Endothelial cell of umbilical vein (primary cell): ENCODE measurements around the gene AP1G2. TPM values are rescaled to one million over a fixed set of nuclear protein-coding genes. Genes with fewer than 3 reads are reported as not detected.
"Not testable (repeated sequence)": the region's sequence is repeated elsewhere in the genome, so short reads cannot be mapped to it uniquely, and the experiment has no call there.

Experiments used
- BruUV-seq: library from RNA; stranded (reverse); fragments of 400-500 nt; replicated peaks from 2 replicates; lab custom pipeline; 2021; lab: Mats Ljungman, UMichigan
- CTCF ChIA-PET: fragments of 300-600, 350-600 bp; sonication (Branson Sonifier 250); formaldehyde crosslinking; loops from one replicate; lab custom pipeline; 2021; ENCODE audit warnings: antibody characterized with exemption, inconsistent platforms; lab: Charles Lee
- POLR2A ChIA-PET: fragments of 300-600, 350-600 bp; sonication (Branson Sonifier 250); formaldehyde crosslinking; loops from one replicate; lab custom pipeline; 2021; ENCODE audit warnings: antibody characterized with exemption, inconsistent platforms; lab: Charles Lee
- DNase-seq: peaks from one replicate; pipeline ENCODE4 v3.0.0-alpha.2; 2011; ENCODE audit warnings: low read depth, low spot score
- FAIRE-seq: peaks from 2 replicates; lab custom pipeline; 2011; peaks lifted over from hg19 to GRCh38; lab: Jason Lieb, UNC
- H2AFZ ChIP-seq: 2 replicates; pipeline ENCODE4 v1.6.0; 2012; ENCODE audit warnings: low read depth, low read length, control low read depth, inconsistent platforms
- H3K27ac ChIP-seq: 2 replicates; pipeline ENCODE4 v1.5.1; 2011; ENCODE audit warnings: low read depth, mild to moderate bottlenecking, control low read depth, low read length, moderate library complexity; ENCODE audit not compliant: insufficient read depth
- H3K27me3 ChIP-seq, 2 experiments: 2 replicates each; pipeline versions ENCODE4 v1.6.0 to v1.6.1; 2011; ENCODE audit warnings: low read length in 2 of 2, mixed read lengths in 1 of 2; ENCODE audit not compliant: control insufficient read depth in 2 of 2, insufficient read depth in 2 of 2
- H3K36me3 ChIP-seq, 2 experiments: 2 replicates in 1 of 2; 3 replicates in 1 of 2; pipeline ENCODE4 v1.5.1; 2011; ENCODE audit warnings: low read length in 2 of 2, mild to moderate bottlenecking in 1 of 2, moderate library complexity in 1 of 2; ENCODE audit not compliant: control insufficient read depth in 2 of 2, insufficient read depth in 2 of 2; ENCODE audit errors: extremely low read depth in 1 of 2
- H3K4me1 ChIP-seq: 3 replicates; pipeline ENCODE4 v1.5.1; 2011; ENCODE audit warnings: mild to moderate bottlenecking, low read length; ENCODE audit not compliant: control insufficient read depth, insufficient read depth; ENCODE audit errors: extremely low read depth
- H3K4me2 ChIP-seq: 2 replicates; pipeline ENCODE4 v1.6.1; 2011; ENCODE audit warnings: low read length, control low read depth, mixed read lengths; ENCODE audit not compliant: insufficient read depth
- H3K4me3 ChIP-seq, 3 experiments: fragments of 200-600 bp in 1 of 3; sonication (generic), shearing (Covaris generic) in 1 of 3; replicated peaks in 1 of 3; 2 replicates each; pipeline ENCODE4 v1.5.1; 2011 to 2016; ENCODE audit warnings: control low read depth in 3 of 3, low read length in 3 of 3, mild to moderate bottlenecking in 2 of 3, inconsistent platforms in 1 of 3, low read depth in 1 of 3, moderate library complexity in 1 of 3; ENCODE audit not compliant: insufficient read depth in 1 of 3
- H3K79me2 ChIP-seq: 2 replicates; pipeline ENCODE4 v1.6.0; 2012; ENCODE audit warnings: low read length, inconsistent platforms; ENCODE audit not compliant: control insufficient read depth, insufficient read depth
- H3K9ac ChIP-seq: replicated peaks from 2 replicates; pipeline ENCODE3; 2011; ENCODE audit warnings: low read length, control low read depth; ENCODE audit not compliant: insufficient read depth; ENCODE audit errors: extremely low read depth
- H3K9me1 ChIP-seq: replicated peaks from 3 replicates; pipeline ENCODE4 v1.6.0; 2011; ENCODE audit warnings: mild to moderate bottlenecking, low read length; ENCODE audit not compliant: control insufficient read depth, insufficient read depth; ENCODE audit errors: extremely low read depth
- H3K9me3 ChIP-seq: replicated peaks from 2 replicates; pipeline ENCODE4 v1.5.1; 2012; ENCODE audit warnings: low read length, inconsistent platforms; ENCODE audit not compliant: control insufficient read depth, insufficient read depth
- H4K20me1 ChIP-seq: replicated peaks from 2 replicates; pipeline ENCODE3; 2011; ENCODE audit warnings: mild to moderate bottlenecking, low read length; ENCODE audit not compliant: control insufficient read depth, insufficient read depth; ENCODE audit errors: extremely low read depth
- EZH2 ChIP-seq: IDR thresholded peaks from 2 replicates; pipeline ENCODE4 v1.6.1; 2012; ENCODE audit warnings: borderline replicate concordance, low read depth, mild to moderate bottlenecking, moderate library complexity, low read length, inconsistent platforms; ENCODE audit not compliant: severe bottlenecking
- FOS ChIP-seq: IDR thresholded peaks from 2 replicates; pipeline ENCODE4 v1.6.1; 2011; ENCODE audit warnings: mild to moderate bottlenecking, low read length, moderate library complexity, borderline replicate concordance; ENCODE audit not compliant: insufficient read depth
- GATA2 ChIP-seq: IDR thresholded peaks from 2 replicates; pipeline ENCODE4 v1.7.0; 2011; ENCODE audit warnings: low read depth, mild to moderate bottlenecking, moderate library complexity, mixed read lengths, low read length; ENCODE audit not compliant: insufficient read length, insufficient read depth
- JUN ChIP-seq: IDR thresholded peaks from 2 replicates; pipeline ENCODE4 v1.6.1; 2011; ENCODE audit warnings: borderline replicate concordance, low read depth; ENCODE audit not compliant: insufficient read length, insufficient read depth
- MYC ChIP-seq: IDR thresholded peaks from one replicate; pipeline ENCODE4 v1.6.1; 2011; ENCODE audit warnings: mild to moderate bottlenecking, low read depth, low read length
- POLR2A ChIP-seq: IDR thresholded peaks from 2 replicates; pipeline ENCODE4 v1.6.1; 2012; ENCODE audit warnings: low read depth, mild to moderate bottlenecking, control low read depth, low read length
- POLR2AphosphoS5 ChIP-seq: IDR thresholded peaks from 2 replicates; pipeline ENCODE4 v1.6.1; 2012; ENCODE audit warnings: low read depth, mild to moderate bottlenecking, control low read depth, low read length, moderate library complexity; ENCODE audit not compliant: insufficient read depth
- dilution Hi-C: fragments of 300-500 bp; cut with MboI; formaldehyde crosslinking; loops from one replicate; pipeline ENCODE4 v1.15.0; 2019; ENCODE audit warnings: low sequenced_read_pairs; ENCODE audit not compliant: extremely low pct_ligation_motif_present
- intact Hi-C: fragments of 100-400 bp; cut with micrococcal nuclease; formaldehyde crosslinking; loops from one replicate; pipeline ENCODE4 v1.10.0; 2022
- polyA plus RNA-seq, 4 experiments: library from polyadenylated mRNA; depleted of rRNA in 3 of 4; stranded (reverse) in 3 of 4; unstranded in 1 of 4; fragments of >200 nt; gene quantifications; 2 replicates each; pipeline versions ENCODE4 v1.2.1 to v1.2.3, GENCODE V29; 2011 to 2012; ENCODE audit warnings: missing spikeins in 1 of 4
- total RNA-seq: library from RNA; stranded (reverse); gene quantifications from 2 replicates; pipeline ENCODE4 v1.2.3, GENCODE V29; 2021
- TF ChIP-seq, protein P1 (sequence below), 2 donors: IDR thresholded peaks; 1 replicate in 1 of 2; 2 replicates in 1 of 2; pipeline ENCODE4 v1.5.1; 2011; ENCODE audit warnings: low read length in 2 of 2, mild to moderate bottlenecking in 2 of 2, moderate library complexity in 2 of 2, control low read depth in 1 of 2, inconsistent platforms in 1 of 2, low read depth in 1 of 2; ENCODE audit not compliant: insufficient read depth in 1 of 2; ENCODE audit errors: extremely low read depth in 1 of 2
- TF ChIP-seq, protein P2 (sequence below): IDR thresholded peaks from 2 replicates; pipeline ENCODE4 v1.6.1; 2011; ENCODE audit not compliant: insufficient read depth, insufficient read length

AP1G2 gene
- total and polyA plus RNA-seq, 2 donors (not counting 3 experiments of a cell fraction or from before 2014, with no cell fraction given), result 39.0 to 55.8 TPM

DNA sequence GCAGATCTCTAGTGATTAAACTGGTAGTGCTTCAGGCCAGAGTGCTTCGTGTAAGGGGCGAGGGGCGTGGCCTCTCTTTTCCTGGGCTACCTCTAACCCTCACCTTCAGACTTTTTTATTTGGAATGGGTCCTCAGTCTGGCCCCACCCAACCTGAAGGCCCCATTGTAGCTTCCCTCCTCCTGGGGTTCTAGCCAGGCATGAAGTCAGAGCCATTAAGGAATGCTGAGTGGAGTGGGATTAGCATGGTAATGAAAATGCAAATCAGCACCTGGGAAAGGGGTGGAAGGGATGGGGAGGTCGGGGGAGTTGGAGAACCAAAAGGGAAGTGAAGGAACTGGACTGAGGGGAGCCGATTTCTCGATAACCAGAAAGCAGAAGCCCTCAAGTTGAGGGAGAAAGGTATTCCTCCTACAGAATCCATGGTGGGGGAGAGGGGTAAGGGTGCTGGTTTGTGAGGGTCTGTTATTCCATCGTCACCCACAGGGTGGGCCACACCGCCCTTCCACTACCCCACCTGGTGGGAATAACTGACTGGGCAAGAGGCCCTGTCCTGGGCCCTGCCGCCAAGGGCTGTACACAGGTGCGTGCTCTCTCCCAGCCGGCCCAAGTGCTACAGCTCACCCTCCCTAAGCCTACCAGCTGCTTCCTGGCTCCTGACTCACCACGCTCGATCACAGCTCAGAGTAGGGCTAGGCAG, 30.1 kb downstream of the AP1G2 start:
- no peaks in the 10 kb centered on the region for H3K36me3 ChIP-seq
- BruUV-seq, result no TSS peak
- no peak overlapping the region for H3K9ac ChIP-seq
- no peaks in the 10 kb centered on the region for H3K9me3 ChIP-seq
- TF ChIP-seq GATA2, result no peak
- TF ChIP-seq FOS, result no peak
- TF ChIP-seq MYC, result no peak
- no peak for TF ChIP-seq POLR2AphosphoS5
- TF ChIP-seq, protein P1, sequence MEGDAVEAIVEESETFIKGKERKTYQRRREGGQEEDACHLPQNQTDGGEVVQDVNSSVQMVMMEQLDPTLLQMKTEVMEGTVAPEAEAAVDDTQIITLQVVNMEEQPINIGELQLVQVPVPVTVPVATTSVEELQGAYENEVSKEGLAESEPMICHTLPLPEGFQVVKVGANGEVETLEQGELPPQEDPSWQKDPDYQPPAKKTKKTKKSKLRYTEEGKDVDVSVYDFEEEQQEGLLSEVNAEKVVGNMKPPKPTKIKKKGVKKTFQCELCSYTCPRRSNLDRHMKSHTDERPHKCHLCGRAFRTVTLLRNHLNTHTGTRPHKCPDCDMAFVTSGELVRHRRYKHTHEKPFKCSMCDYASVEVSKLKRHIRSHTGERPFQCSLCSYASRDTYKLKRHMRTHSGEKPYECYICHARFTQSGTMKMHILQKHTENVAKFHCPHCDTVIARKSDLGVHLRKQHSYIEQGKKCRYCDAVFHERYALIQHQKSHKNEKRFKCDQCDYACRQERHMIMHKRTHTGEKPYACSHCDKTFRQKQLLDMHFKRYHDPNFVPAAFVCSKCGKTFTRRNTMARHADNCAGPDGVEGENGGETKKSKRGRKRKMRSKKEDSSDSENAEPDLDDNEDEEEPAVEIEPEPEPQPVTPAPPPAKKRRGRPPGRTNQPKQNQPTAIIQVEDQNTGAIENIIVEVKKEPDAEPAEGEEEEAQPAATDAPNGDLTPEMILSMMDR (IDR thresholded peaks at IDR 0.05; ENCODE audit: extremely low read depth in 1 of 2, insufficient read depth in 1 of 2, low read depth in 1 of 2, low read length in 2 of 2), result no peak
- TF ChIP-seq EZH2, result no peak
- TF ChIP-seq, protein P2, sequence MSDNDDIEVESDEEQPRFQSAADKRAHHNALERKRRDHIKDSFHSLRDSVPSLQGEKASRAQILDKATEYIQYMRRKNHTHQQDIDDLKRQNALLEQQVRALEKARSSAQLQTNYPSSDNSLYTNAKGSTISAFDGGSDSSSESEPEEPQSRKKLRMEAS, result no peak
- no peak for TF ChIP-seq POLR2A
- TF ChIP-seq JUN, result no peak
- dilution Hi-C loops, result no loop called here
- no peak for DNase-seq
- no peak overlapping the region for H3K4me3 ChIP-seq
- no peak for FAIRE-seq
- H3K4me1 ChIP-seq, result no peaks in the 10 kb centered on the region
- intact Hi-C loops, result no loop called here
- H3K79me2 ChIP-seq, result no peaks in the 10 kb centered on the region
- CTCF ChIA-PET, result interaction anchor here (1.0 to 2.5 kb wide), 9 partner anchors 8 to 60 kb away, joined by 3 to 39 read pairs (median 7); no protein-coding TSS in a partner anchor
- H3K4me2 ChIP-seq, result no peak overlapping the region
- H4K20me1 ChIP-seq, result no peaks in the 10 kb centered on the region
- no peaks in the 10 kb centered on the region for H3K27me3 ChIP-seq
- no peak overlapping the region for H2AFZ ChIP-seq
- no peaks in the 10 kb centered on the region for H3K9me1 ChIP-seq
- no peak overlapping the region for H3K27ac ChIP-seq
- POLR2A ChIA-PET, result no interaction called here

DNA sequence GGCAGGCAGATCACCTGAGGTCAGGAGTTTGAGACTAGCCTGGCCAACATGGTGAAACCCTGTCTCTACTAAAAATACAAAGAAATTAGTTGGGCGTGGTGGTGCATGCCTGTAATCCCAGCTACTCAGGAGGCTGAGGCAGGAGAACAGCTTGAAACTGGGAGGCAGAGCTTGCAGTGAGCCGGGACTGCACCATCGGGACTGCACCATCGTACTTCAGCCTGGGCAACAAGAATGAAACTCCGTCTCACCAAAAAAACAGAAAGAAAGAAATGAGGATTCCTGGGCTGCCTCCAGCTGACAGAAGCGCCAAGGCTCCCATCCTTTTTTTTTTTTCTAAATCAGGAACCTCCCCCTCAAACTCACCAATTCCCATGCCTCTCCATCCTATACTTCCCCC, 30.7 kb downstream of the AP1G2 start:
- CTCF ChIA-PET, result interaction anchor here (0.7 to 1.6 kb wide), 2 partner anchors 9 to 23 kb away, joined by 3 to 7 read pairs; no protein-coding TSS in a partner anchor

More for the DNA sequence above, 30.7 kb downstream of the AP1G2 start:
- H3K9me1 ChIP-seq, H3K36me3 ChIP-seq, BruUV-seq, H3K79me2 ChIP-seq, DNase-seq, H3K27ac ChIP-seq, H3K9ac ChIP-seq, FAIRE-seq, intact Hi-C loops, dilution Hi-C loops, H3K4me1 ChIP-seq, H3K27me3 ChIP-seq, H4K20me1 ChIP-seq, H3K9me3 ChIP-seq, H2AFZ ChIP-seq, POLR2A ChIA-PET, H3K4me3 ChIP-seq, H3K4me2 ChIP-seq: not testable (repeated sequence)
